Lower leg skin (tissue), 3 donors: ENCODE results near the gene SSB.

Experiments used
- POLR2A ChIP-seq, 2 donors: fragments of 450-650 bp; IDR thresholded peaks; one replicate each; pipeline ENCODE4 v1.6.1; 2016 to 2017; ENCODE audit warnings: antibody characterized with exemption in 2 of 2, mild to moderate bottlenecking in 1 of 2, moderate library complexity in 1 of 2
- TF ChIP-seq, protein P1 (sequence below), 3 donors: fragments of 450-650 bp; IDR thresholded peaks; one replicate each; pipeline ENCODE4 v1.5.1; 2016; ENCODE audit warnings: antibody characterized with exemption in 3 of 3, mild to moderate bottlenecking in 3 of 3, moderate library complexity in 2 of 3

DNA sequence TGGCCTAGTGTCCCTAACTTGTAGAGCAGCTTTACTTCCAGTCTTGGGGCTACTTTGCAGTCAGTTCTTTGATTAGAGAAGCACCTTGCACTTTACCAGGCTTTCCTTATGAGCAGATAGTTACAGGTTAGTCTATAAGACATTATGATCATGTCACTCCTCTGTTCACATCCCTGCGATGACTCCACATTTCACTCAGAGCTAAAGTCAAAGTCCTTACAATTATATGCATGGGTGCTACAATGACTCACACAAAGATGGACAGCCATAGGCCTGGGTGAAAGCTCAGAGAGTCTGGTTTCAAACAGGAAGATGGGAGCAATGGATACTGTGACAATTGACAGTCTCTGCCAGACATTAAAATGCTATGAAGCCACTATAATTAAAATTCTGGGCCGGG lies 27.1 kb upstream of the SSB start:
- TF ChIP-seq POLR2A (IDR thresholded peaks at IDR 0.05) = no peak
- TF ChIP-seq, protein P1, sequence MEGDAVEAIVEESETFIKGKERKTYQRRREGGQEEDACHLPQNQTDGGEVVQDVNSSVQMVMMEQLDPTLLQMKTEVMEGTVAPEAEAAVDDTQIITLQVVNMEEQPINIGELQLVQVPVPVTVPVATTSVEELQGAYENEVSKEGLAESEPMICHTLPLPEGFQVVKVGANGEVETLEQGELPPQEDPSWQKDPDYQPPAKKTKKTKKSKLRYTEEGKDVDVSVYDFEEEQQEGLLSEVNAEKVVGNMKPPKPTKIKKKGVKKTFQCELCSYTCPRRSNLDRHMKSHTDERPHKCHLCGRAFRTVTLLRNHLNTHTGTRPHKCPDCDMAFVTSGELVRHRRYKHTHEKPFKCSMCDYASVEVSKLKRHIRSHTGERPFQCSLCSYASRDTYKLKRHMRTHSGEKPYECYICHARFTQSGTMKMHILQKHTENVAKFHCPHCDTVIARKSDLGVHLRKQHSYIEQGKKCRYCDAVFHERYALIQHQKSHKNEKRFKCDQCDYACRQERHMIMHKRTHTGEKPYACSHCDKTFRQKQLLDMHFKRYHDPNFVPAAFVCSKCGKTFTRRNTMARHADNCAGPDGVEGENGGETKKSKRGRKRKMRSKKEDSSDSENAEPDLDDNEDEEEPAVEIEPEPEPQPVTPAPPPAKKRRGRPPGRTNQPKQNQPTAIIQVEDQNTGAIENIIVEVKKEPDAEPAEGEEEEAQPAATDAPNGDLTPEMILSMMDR (IDR thresholded peaks at IDR 0.05) = no peak
